Hepatocyte (in vitro differentiated cells): ENCODE measurements around the gene INPPL1. TPM values are rescaled to one million over a fixed set of nuclear protein-coding genes. Genes with fewer than 3 reads are reported as not detected.

Experiments used
- DNase-seq: peaks from one replicate; pipeline ENCODE4 v3.0.0-alpha.2; 2016; ENCODE audit warnings: low spot score
- H2AFZ ChIP-seq: fragments of 200-600 bp; sonication (generic); 2 replicates; pipeline ENCODE4 v1.6.0; 2016; ENCODE audit warnings: antibody characterized with exemption, mild to moderate bottlenecking
- H3K27ac ChIP-seq: fragments of 200-600 bp; sonication (generic); 2 replicates; pipeline ENCODE4 v1.5.1; 2016; ENCODE audit warnings: mild to moderate bottlenecking
- H3K27me3 ChIP-seq: fragments of 200-600 bp; sonication (generic); 2 replicates; pipeline ENCODE4 v1.6.1; 2016
- H3K36me3 ChIP-seq: fragments of 200-600 bp; sonication (generic); replicated peaks from 2 replicates; pipeline ENCODE4 v1.5.1; 2016; ENCODE audit warnings: low read depth; ENCODE audit not compliant: insufficient read depth
- H3K4me1 ChIP-seq: fragments of 200-600 bp; sonication (generic); 2 replicates; pipeline ENCODE4 v1.5.1; 2016; ENCODE audit warnings: mild to moderate bottlenecking, moderate library complexity; ENCODE audit not compliant: insufficient read depth
- H3K4me2 ChIP-seq: fragments of 200-600 bp; sonication (generic); 2 replicates; pipeline ENCODE4 v1.6.0; 2016
- H3K4me3 ChIP-seq: fragments of 200-600 bp; sonication (generic); 2 replicates; pipeline ENCODE4 v1.5.1; 2016; ENCODE audit warnings: mild to moderate bottlenecking
- H3K79me2 ChIP-seq: fragments of 200-600 bp; sonication (generic); 2 replicates; pipeline ENCODE4 v1.6.0; 2017; ENCODE audit warnings: mild to moderate bottlenecking
- H3K9me2 ChIP-seq: fragments of 200-600 bp; sonication (generic); replicated peaks from 2 replicates; pipeline ENCODE4 v1.6.0; 2017; ENCODE audit warnings: mild to moderate bottlenecking; ENCODE audit not compliant: insufficient read depth
- H3K9me3 ChIP-seq: fragments of 200-600 bp; sonication (generic); 2 replicates; pipeline ENCODE4 v1.5.1; 2016; ENCODE audit warnings: low read depth, mild to moderate bottlenecking
- H4K20me1 ChIP-seq: fragments of 200-600 bp; sonication (generic); 2 replicates; pipeline ENCODE4 v1.6.0; 2016; ENCODE audit warnings: mild to moderate bottlenecking; ENCODE audit not compliant: insufficient read depth, poor library complexity, severe bottlenecking
- EZH2 ChIP-seq: fragments of 200-600 bp; sonication (generic); IDR thresholded peaks from 2 replicates; pipeline ENCODE4 v1.6.1; 2016; ENCODE audit warnings: antibody characterized with exemption, mild to moderate bottlenecking, borderline replicate concordance
- EZH2phosphoT487 ChIP-seq: fragments of 200-600 bp; sonication (generic); IDR thresholded peaks from one replicate; pipeline ENCODE4 v1.6.1; 2018; ENCODE audit warnings: antibody characterized with exemption, mild to moderate bottlenecking, low read depth, moderate library complexity; ENCODE audit not compliant: unreplicated experiment, severe bottlenecking
- WGBS: methylation state at CpG from one replicate; pipeline ENCODE4 v1.1.6; 2016; ENCODE audit warnings: low lambda C conversion rate; ENCODE audit errors: missing lambda C conversion rate; 5-methylcytosine and 5-hydroxymethylcytosine counted together
- polyA plus RNA-seq: library from polyadenylated mRNA; unstranded; fragments of >200 nt; fragmentation: Nextera tagmentation; extraction: Ambion mirVana; gene quantifications from 2 replicates; pipeline ENCODE4 v1.2.1, GENCODE V29; 2016
- total RNA-seq: library from RNA; depleted of rRNA; stranded (reverse); fragments of >200 nt; gene quantifications from 2 replicates; pipeline ENCODE4 v1.2.3, GENCODE V29; 2014
- TF ChIP-seq, protein P1 (sequence below): fragments of 200-600 bp; sonication (generic); IDR thresholded peaks from 2 replicates; pipeline ENCODE4 v1.5.1; 2016; ENCODE audit warnings: antibody characterized with exemption, mild to moderate bottlenecking; ENCODE audit not compliant: poor library complexity

The INPPL1 gene
- total and polyA plus RNA-seq, 2 experiments from 2014 or later = 74.8 to 99.4 TPM

DNA sequence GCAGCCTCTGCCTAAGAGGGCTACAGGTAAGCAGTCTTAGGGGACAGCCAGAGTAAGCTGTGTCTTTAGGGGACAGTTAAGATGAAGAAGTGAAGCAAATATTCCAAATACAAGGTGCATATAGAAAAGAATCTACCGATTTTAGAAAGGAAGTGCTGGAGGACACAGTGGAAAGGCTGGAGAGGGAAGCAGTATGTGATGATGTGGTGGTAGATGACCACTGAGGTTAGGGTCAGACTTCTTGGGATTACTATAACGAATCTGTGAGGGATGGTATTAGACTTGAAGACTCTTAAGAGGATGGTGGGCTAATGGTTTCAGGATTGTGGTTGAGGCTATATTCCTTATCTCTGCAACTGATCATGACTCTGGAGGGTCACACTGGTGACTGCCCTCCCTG lies 59.4 kb downstream of the INPPL1 start:
- Histone ChIP-seq H3K9me3 (no peaks in the 10 kb centered on the region), H3K4me2 (no peak overlapping the region), H2AFZ (no peak overlapping the region), H3K4me1 (no peaks in the 10 kb centered on the region), H3K36me3 (no peaks in the 10 kb centered on the region), H3K27ac (no peak overlapping the region), H4K20me1 (no peaks in the 10 kb centered on the region), H3K79me2 (no peaks in the 10 kb centered on the region), H3K4me3 (no peak overlapping the region), H3K9me2 (no peaks in the 10 kb centered on the region), H3K27me3 (no peaks in the 10 kb centered on the region)
- TF ChIP-seq EZH2 = no peak
- TF ChIP-seq, protein P1, sequence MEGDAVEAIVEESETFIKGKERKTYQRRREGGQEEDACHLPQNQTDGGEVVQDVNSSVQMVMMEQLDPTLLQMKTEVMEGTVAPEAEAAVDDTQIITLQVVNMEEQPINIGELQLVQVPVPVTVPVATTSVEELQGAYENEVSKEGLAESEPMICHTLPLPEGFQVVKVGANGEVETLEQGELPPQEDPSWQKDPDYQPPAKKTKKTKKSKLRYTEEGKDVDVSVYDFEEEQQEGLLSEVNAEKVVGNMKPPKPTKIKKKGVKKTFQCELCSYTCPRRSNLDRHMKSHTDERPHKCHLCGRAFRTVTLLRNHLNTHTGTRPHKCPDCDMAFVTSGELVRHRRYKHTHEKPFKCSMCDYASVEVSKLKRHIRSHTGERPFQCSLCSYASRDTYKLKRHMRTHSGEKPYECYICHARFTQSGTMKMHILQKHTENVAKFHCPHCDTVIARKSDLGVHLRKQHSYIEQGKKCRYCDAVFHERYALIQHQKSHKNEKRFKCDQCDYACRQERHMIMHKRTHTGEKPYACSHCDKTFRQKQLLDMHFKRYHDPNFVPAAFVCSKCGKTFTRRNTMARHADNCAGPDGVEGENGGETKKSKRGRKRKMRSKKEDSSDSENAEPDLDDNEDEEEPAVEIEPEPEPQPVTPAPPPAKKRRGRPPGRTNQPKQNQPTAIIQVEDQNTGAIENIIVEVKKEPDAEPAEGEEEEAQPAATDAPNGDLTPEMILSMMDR = no peak
- TF ChIP-seq EZH2phosphoT487 = no peak
- 87% methylated on average over 2 of the region's 2 CpGs for WGBS
- DNase-seq = no peak

DNA sequence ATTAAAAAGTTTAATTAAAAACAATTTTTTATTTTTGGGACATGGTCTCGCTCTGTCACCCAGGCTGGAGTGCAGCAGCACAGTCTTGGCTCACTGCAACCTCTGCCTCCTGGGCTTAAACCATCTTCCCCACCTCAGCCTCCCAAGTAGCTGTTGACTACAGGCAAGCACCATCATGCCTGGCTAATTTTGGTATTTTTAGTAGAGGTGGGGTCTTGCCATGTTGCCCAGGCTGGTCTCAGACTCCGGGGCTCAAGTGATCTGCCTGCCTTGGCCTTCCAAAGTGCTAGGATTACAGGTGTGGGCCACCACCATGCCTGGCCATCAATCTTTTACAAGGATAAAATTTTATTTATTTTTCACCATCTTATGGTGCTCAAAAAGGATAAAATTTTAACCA lies 62.7 kb downstream of the INPPL1 start:
- Histone ChIP-seq H3K36me3 (no peaks in the 10 kb centered on the region), H3K4me3 (no peak overlapping the region), H3K4me2 (no peak overlapping the region), H4K20me1 (no peaks in the 10 kb centered on the region), H3K4me1 (no peaks in the 10 kb centered on the region), H3K27ac (no peak overlapping the region), H3K9me3 (no peaks in the 10 kb centered on the region), H2AFZ (no peak overlapping the region), H3K27me3 (no peaks in the 10 kb centered on the region), H3K79me2 (no peaks in the 10 kb centered on the region), H3K9me2 (no peaks in the 10 kb centered on the region)
- WGBS = 94% methylated on average over 2 of the region's 2 CpGs
- no peak for DNase-seq
- TF ChIP-seq EZH2phosphoT487 (no peak), EZH2 (no peak)
- TF ChIP-seq, protein P1 = no peak

Other genes with a start within 250 kb of the INPPL1 start
- gene IL18BP, start 225.9 kb upstream of the INPPL1 start, total RNA-seq = 2.4 and 2.8 TPM in 2 replicates
- 2.2 and 2.6 TPM in 2 replicates for gene IL18BP, start 225.9 kb upstream of the INPPL1 start, polyA plus RNA-seq
- gene NUMA1, start 144.2 kb upstream of the INPPL1 start, total RNA-seq = 129 and 140 TPM in 2 replicates
- 103 and 116 TPM in 2 replicates for gene NUMA1, start 144.2 kb upstream of the INPPL1 start, polyA plus RNA-seq
- gene LRRC51, start 143.9 kb upstream of the INPPL1 start, total RNA-seq = 2.1 and 4.5 TPM in 2 replicates
- 3.7 and 7.8 TPM in 2 replicates for gene LRRC51, start 143.9 kb upstream of the INPPL1 start, polyA plus RNA-seq
- gene LAMTOR1, start 121.5 kb upstream of the INPPL1 start, total RNA-seq = 109 and 147 TPM in 2 replicates
- 164 and 181 TPM in 2 replicates for gene LAMTOR1, start 121.5 kb upstream of the INPPL1 start, polyA plus RNA-seq
- not detected in 2 replicates for gene TOMT, start 118.8 kb upstream of the INPPL1 start, total RNA-seq
- gene TOMT, start 118.8 kb upstream of the INPPL1 start, polyA plus RNA-seq = not detected in 2 replicates
- gene ANAPC15, start 112.1 kb upstream of the INPPL1 start, total RNA-seq = 17.6 and 21.6 TPM in 2 replicates
- gene ANAPC15, start 112.1 kb upstream of the INPPL1 start, polyA plus RNA-seq = 42.5 and 43.7 TPM in 2 replicates
- not detected in 2 replicates for gene FOLR3, start 89.0 kb upstream of the INPPL1 start, total RNA-seq
- gene FOLR3, start 89.0 kb upstream of the INPPL1 start, polyA plus RNA-seq = not detected in 2 replicates
- 19.9 and 21.6 TPM in 2 replicates for gene FOLR1, start 32.6 kb upstream of the INPPL1 start, total RNA-seq
- gene FOLR1, start 32.6 kb upstream of the INPPL1 start, polyA plus RNA-seq = 13.4 and 26.8 TPM in 2 replicates
- 0.48 and 4.3 TPM in 2 replicates for gene FOLR2, start 8.0 kb upstream of the INPPL1 start, total RNA-seq
- gene FOLR2, start 8.0 kb upstream of the INPPL1 start, polyA plus RNA-seq = 1.2 and 5.5 TPM in 2 replicates
- 0.48 TPM in 1 of 2 replicates, not detected in the other for gene PHOX2A, start 19.4 kb downstream of the INPPL1 start, total RNA-seq
- not detected in 2 replicates for gene PHOX2A, start 19.4 kb downstream of the INPPL1 start, polyA plus RNA-seq
- gene CLPB, start 209.8 kb downstream of the INPPL1 start, total RNA-seq = 15.5 and 16.8 TPM in 2 replicates
- 9.4 and 15.2 TPM in 2 replicates for gene CLPB, start 209.8 kb downstream of the INPPL1 start, polyA plus RNA-seq